HepG2 (cell line): Measurements from ENCODE around the gene THADA. TPM values are rescaled to one million over a fixed set of nuclear protein-coding genes. Genes with fewer than 3 reads are reported as not detected.

Source experiments
- CCDC6 ChIP-seq: sonication (generic); formaldehyde crosslinking; IDR thresholded peaks from 2 replicates; pipeline ENCODE4 v1.8.1; 2022; ENCODE audit warnings: mild to moderate bottlenecking, missing genetic modification reagents, moderate library complexity
- HOXA3 ChIP-seq: sonication (generic); formaldehyde crosslinking; IDR thresholded peaks from 2 replicates; pipeline ENCODE4 v1.5.0; 2020; ENCODE audit warnings: missing genetic modification reagents
- KDM6A ChIP-seq: IDR thresholded peaks from 2 replicates; pipeline ENCODE4 v1.6.1; 2016; ENCODE audit warnings: low read depth
- NCOR1 ChIP-seq: fragments of 200-600 bp; sonication (generic); IDR thresholded peaks from 2 replicates; pipeline ENCODE4 v1.7.0; 2017; ENCODE audit warnings: antibody characterized with exemption, low read length, borderline replicate concordance
- ZFP1 ChIP-seq: IDR thresholded peaks from 2 replicates; pipeline ENCODE4 v1.6.1; 2016
- ZFP36L1 ChIP-seq: sonication (generic); formaldehyde crosslinking; IDR thresholded peaks from 2 replicates; pipeline ENCODE4 v1.8.0; 2022; ENCODE audit warnings: mild to moderate bottlenecking, missing genetic modification reagents, moderate library complexity
- ZNF331 ChIP-seq: sonication (generic); formaldehyde crosslinking; IDR thresholded peaks from 2 replicates; pipeline ENCODE4 v1.4.0; 2020; ENCODE audit warnings: missing genetic modification reagents
- ZNF501 ChIP-seq: sonication (generic); formaldehyde crosslinking; IDR thresholded peaks from 2 replicates; pipeline ENCODE4 v1.5.1; 2020; ENCODE audit warnings: mild to moderate bottlenecking, moderate library complexity, missing genetic modification reagents
- ZNF749 ChIP-seq: sonication (generic); formaldehyde crosslinking; IDR thresholded peaks from 2 replicates; pipeline ENCODE4 v1.8.0; 2022; ENCODE audit warnings: mild to moderate bottlenecking, missing genetic modification reagents, moderate library complexity, borderline replicate concordance
- ZSCAN25 ChIP-seq: sonication (generic); formaldehyde crosslinking; IDR thresholded peaks from 2 replicates; pipeline ENCODE4 v1.8.0; 2022; ENCODE audit warnings: mild to moderate bottlenecking, missing genetic modification reagents
- polyA plus RNA-seq, 8 experiments: library from polyadenylated mRNA; depleted of rRNA in 3 of 8; stranded (reverse) in 7 of 8; unstranded in 1 of 8; fragments of >200 nt; fragmentation: Illumina TruSeq in 4 of 8; extraction: Trizol in 4 of 8; gene quantifications; 2 replicates each; pipeline versions ENCODE4 v1.2.1 to v1.2.3, GENCODE V29; 2011 to 2016; ENCODE audit warnings: low read depth in 4 of 8, missing spikeins in 1 of 8, mixed read lengths in 1 of 8; ENCODE audit not compliant: insufficient read depth in 1 of 8
- total RNA-seq, 5 experiments: library from RNA; depleted of rRNA; stranded (reverse); fragments of >200 nt; fragmentation: Illumina TruSeq; extraction: Trizol; gene quantifications; 2 replicates each; pipeline ENCODE4 v1.2.3, GENCODE V29; 2016; ENCODE audit warnings: low read depth in 1 of 5
- TF ChIP-seq, protein P1 (sequence below): IDR thresholded peaks from 2 replicates; pipeline ENCODE4 v1.4.0; 2020; ENCODE audit warnings: mild to moderate bottlenecking, missing genetic modification reagents
- TF ChIP-seq, protein P2 (sequence below): sonication (generic); formaldehyde crosslinking; IDR thresholded peaks from 2 replicates; pipeline ENCODE4 v1.4.0; 2020; ENCODE audit warnings: missing genetic modification reagents
- TF ChIP-seq, protein P3 (sequence below): IDR thresholded peaks from 2 replicates; pipeline ENCODE4 v1.6.1; 2016; ENCODE audit warnings: missing genetic modification reagents, missing compliant biosample characterization
- TF ChIP-seq, protein P4 (sequence below): sonication (generic); formaldehyde crosslinking; IDR thresholded peaks from 2 replicates; pipeline ENCODE4 v1.8.1; 2022; ENCODE audit warnings: low read depth, mild to moderate bottlenecking, missing genetic modification reagents
- TF ChIP-seq, protein P5 (sequence below): sonication (generic); formaldehyde crosslinking; IDR thresholded peaks from 2 replicates; pipeline ENCODE4 v1.5.1; 2020; ENCODE audit warnings: mild to moderate bottlenecking, moderate library complexity, missing genetic modification reagents

The THADA gene
- total and polyA plus RNA-seq, 2 of the 13 experiments (the other 11 are each of a cell fraction or from before 2014, with no cell fraction given) = 12.7 to 21.7 TPM

DNA sequence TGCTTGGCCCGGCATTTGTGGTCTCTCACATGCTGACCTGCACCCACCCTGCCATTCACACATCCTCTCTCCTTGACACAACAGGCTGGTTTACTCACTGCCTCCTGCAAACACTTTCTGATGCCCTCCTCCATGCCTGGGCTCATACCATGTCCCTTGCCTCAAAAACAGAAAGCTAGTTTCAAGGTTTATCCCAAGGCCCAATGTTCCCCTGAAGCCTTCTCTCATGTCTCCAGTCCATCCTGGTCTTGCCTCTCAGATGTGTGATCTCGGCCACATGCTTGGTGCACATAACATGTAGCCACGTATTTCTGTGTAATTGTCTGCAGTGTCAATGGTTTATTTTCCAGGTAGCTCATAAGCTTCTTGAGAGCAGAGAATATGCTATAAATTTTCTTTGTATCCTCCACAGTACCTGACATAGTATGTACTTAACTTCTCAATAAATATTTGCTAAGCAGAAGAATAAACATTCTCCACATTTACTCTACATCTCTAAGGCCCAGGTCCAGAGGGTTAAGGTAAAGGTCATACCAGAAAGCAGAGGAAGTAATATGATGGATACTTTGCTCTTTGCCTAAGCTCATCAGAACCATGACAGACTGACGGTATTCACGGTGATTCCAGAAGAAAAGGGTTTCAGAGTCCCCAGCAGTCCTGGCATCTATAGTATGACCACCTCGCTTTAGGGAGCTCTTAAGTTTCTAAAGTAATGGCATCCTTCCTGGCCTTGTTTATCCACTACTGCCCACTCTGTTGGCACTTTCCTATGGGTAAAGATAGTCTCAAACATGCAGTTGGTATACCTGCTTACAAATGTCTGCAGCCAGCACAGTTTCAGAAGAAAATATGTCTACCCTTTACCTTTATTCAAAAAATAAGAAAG, 206.0 kb downstream of the THADA start (continued):
- peak; percentile 43; the same call in 1 of the 2 replicates for TF ChIP-seq ZNF749 (CRISPR knock-in tag)
- TF ChIP-seq, protein P1, sequence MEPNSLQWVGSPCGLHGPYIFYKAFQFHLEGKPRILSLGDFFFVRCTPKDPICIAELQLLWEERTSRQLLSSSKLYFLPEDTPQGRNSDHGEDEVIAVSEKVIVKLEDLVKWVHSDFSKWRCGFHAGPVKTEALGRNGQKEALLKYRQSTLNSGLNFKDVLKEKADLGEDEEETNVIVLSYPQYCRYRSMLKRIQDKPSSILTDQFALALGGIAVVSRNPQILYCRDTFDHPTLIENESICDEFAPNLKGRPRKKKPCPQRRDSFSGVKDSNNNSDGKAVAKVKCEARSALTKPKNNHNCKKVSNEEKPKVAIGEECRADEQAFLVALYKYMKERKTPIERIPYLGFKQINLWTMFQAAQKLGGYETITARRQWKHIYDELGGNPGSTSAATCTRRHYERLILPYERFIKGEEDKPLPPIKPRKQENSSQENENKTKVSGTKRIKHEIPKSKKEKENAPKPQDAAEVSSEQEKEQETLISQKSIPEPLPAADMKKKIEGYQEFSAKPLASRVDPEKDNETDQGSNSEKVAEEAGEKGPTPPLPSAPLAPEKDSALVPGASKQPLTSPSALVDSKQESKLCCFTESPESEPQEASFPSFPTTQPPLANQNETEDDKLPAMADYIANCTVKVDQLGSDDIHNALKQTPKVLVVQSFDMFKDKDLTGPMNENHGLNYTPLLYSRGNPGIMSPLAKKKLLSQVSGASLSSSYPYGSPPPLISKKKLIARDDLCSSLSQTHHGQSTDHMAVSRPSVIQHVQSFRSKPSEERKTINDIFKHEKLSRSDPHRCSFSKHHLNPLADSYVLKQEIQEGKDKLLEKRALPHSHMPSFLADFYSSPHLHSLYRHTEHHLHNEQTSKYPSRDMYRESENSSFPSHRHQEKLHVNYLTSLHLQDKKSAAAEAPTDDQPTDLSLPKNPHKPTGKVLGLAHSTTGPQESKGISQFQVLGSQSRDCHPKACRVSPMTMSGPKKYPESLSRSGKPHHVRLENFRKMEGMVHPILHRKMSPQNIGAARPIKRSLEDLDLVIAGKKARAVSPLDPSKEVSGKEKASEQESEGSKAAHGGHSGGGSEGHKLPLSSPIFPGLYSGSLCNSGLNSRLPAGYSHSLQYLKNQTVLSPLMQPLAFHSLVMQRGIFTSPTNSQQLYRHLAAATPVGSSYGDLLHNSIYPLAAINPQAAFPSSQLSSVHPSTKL (CRISPR knock-in tag) = peak; percentile 100
- TF ChIP-seq, protein P2, sequence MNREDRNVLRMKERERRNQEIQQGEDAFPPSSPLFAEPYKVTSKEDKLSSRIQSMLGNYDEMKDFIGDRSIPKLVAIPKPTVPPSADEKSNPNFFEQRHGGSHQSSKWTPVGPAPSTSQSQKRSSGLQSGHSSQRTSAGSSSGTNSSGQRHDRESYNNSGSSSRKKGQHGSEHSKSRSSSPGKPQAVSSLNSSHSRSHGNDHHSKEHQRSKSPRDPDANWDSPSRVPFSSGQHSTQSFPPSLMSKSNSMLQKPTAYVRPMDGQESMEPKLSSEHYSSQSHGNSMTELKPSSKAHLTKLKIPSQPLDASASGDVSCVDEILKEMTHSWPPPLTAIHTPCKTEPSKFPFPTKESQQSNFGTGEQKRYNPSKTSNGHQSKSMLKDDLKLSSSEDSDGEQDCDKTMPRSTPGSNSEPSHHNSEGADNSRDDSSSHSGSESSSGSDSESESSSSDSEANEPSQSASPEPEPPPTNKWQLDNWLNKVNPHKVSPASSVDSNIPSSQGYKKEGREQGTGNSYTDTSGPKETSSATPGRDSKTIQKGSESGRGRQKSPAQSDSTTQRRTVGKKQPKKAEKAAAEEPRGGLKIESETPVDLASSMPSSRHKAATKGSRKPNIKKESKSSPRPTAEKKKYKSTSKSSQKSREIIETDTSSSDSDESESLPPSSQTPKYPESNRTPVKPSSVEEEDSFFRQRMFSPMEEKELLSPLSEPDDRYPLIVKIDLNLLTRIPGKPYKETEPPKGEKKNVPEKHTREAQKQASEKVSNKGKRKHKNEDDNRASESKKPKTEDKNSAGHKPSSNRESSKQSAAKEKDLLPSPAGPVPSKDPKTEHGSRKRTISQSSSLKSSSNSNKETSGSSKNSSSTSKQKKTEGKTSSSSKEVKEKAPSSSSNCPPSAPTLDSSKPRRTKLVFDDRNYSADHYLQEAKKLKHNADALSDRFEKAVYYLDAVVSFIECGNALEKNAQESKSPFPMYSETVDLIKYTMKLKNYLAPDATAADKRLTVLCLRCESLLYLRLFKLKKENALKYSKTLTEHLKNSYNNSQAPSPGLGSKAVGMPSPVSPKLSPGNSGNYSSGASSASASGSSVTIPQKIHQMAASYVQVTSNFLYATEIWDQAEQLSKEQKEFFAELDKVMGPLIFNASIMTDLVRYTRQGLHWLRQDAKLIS (CRISPR knock-in tag) = no peak
- peak; percentile 91 for TF ChIP-seq KDM6A
- TF ChIP-seq NCOR1 = peak; percentile 49; the same call in 1 of the 2 replicates
- peak; percentile 60; the same call in 1 of the 2 replicates for TF ChIP-seq ZSCAN25 (CRISPR knock-in tag)
- TF ChIP-seq CCDC6 (CRISPR knock-in tag) = no peak
- TF ChIP-seq ZFP36L1 (CRISPR knock-in tag) = peak; percentile 92; the same call in 1 of the 2 replicates
- no peak for TF ChIP-seq ZFP1 (CRISPR knock-in tag)
- TF ChIP-seq ZNF331 (CRISPR knock-in tag) = peak; percentile 69; the same call in 1 of the 2 replicates
- TF ChIP-seq, protein P3, sequence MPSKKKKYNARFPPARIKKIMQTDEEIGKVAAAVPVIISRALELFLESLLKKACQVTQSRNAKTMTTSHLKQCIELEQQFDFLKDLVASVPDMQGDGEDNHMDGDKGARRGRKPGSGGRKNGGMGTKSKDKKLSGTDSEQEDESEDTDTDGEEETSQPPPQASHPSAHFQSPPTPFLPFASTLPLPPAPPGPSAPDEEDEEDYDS (CRISPR knock-in tag) = peak; percentile 71
- TF ChIP-seq, protein P4, sequence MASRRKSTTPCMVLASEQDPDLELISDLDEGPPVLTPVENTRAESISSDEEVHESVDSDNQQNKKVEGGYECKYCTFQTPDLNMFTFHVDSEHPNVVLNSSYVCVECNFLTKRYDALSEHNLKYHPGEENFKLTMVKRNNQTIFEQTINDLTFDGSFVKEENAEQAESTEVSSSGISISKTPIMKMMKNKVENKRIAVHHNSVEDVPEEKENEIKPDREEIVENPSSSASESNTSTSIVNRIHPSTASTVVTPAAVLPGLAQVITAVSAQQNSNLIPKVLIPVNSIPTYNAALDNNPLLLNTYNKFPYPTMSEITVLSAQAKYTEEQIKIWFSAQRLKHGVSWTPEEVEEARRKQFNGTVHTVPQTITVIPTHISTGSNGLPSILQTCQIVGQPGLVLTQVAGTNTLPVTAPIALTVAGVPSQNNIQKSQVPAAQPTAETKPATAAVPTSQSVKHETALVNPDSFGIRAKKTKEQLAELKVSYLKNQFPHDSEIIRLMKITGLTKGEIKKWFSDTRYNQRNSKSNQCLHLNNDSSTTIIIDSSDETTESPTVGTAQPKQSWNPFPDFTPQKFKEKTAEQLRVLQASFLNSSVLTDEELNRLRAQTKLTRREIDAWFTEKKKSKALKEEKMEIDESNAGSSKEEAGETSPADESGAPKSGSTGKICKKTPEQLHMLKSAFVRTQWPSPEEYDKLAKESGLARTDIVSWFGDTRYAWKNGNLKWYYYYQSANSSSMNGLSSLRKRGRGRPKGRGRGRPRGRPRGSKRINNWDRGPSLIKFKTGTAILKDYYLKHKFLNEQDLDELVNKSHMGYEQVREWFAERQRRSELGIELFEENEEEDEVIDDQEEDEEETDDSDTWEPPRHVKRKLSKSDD (CRISPR knock-in tag) = peak; percentile 74; the same call in 1 of the 2 replicates
- TF ChIP-seq ZNF501 = peak; percentile 63; the same call in 1 of the 2 replicates
- peak; percentile 20; the same call in 1 of the 2 replicates for TF ChIP-seq HOXA3 (CRISPR knock-in tag)
- TF ChIP-seq, protein P5, sequence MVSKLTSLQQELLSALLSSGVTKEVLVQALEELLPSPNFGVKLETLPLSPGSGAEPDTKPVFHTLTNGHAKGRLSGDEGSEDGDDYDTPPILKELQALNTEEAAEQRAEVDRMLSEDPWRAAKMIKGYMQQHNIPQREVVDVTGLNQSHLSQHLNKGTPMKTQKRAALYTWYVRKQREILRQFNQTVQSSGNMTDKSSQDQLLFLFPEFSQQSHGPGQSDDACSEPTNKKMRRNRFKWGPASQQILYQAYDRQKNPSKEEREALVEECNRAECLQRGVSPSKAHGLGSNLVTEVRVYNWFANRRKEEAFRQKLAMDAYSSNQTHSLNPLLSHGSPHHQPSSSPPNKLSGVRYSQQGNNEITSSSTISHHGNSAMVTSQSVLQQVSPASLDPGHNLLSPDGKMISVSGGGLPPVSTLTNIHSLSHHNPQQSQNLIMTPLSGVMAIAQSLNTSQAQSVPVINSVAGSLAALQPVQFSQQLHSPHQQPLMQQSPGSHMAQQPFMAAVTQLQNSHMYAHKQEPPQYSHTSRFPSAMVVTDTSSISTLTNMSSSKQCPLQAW (CRISPR knock-in tag) = peak; percentile 69
